HepG2 (cell line): ENCODE data around the gene GCM1. TPM values are rescaled to one million over a fixed set of nuclear protein-coding genes. Genes with fewer than 3 reads are reported as not detected.

Experiments used
- ESRRA ChIP-seq: sonication (generic); formaldehyde crosslinking; IDR thresholded peaks from 2 replicates; pipeline ENCODE4 v1.5.1; 2020; ENCODE audit warnings: mild to moderate bottlenecking, low read depth, missing genetic modification reagents
- MEF2D ChIP-seq: sonication (generic); formaldehyde crosslinking; IDR thresholded peaks from 2 replicates; pipeline ENCODE4 v1.5.1; 2020; ENCODE audit warnings: mild to moderate bottlenecking, missing genetic modification reagents
- TCF7 ChIP-seq: sonication (generic); IDR thresholded peaks from 2 replicates; pipeline ENCODE4 v1.6.1; 2016; ENCODE audit warnings: antibody characterized with exemption, low read depth
- TRIM24 ChIP-seq: sonication (generic); formaldehyde crosslinking; IDR thresholded peaks from 2 replicates; pipeline ENCODE4 v1.8.0; 2022; ENCODE audit warnings: mild to moderate bottlenecking, missing genetic modification reagents
- TSC22D2 ChIP-seq: sonication (generic); formaldehyde crosslinking; IDR thresholded peaks from 2 replicates; pipeline ENCODE4 v1.5.1; 2020; ENCODE audit warnings: missing genetic modification reagents, mild to moderate bottlenecking, borderline replicate concordance
- ZBTB44 ChIP-seq: sonication (generic); formaldehyde crosslinking; IDR thresholded peaks from 2 replicates; pipeline ENCODE4 v1.4.0; 2020; ENCODE audit warnings: missing genetic modification reagents
- ZC3H4 ChIP-seq: sonication (generic); formaldehyde crosslinking; IDR thresholded peaks from 2 replicates; pipeline ENCODE4 v1.4.0; 2020; ENCODE audit warnings: missing genetic modification reagents, borderline replicate concordance
- ZNF232 ChIP-seq: sonication (generic); formaldehyde crosslinking; IDR thresholded peaks from 2 replicates; pipeline ENCODE4 v1.4.0; 2020; ENCODE audit warnings: missing genetic modification reagents, borderline replicate concordance
- ZNF253 ChIP-seq: sonication (generic); formaldehyde crosslinking; IDR thresholded peaks from 2 replicates; pipeline ENCODE4 v1.8.0; 2022; ENCODE audit warnings: mild to moderate bottlenecking, missing genetic modification reagents, borderline replicate concordance
- ZNF260 ChIP-seq: sonication (generic); formaldehyde crosslinking; IDR thresholded peaks from 2 replicates; pipeline ENCODE4 v1.4.0; 2020; ENCODE audit warnings: missing genetic modification reagents, low read depth, mild to moderate bottlenecking, borderline replicate concordance
- ZNF317 ChIP-seq: sonication (generic); formaldehyde crosslinking; IDR thresholded peaks from 2 replicates; pipeline ENCODE4 v1.5.0; 2020; ENCODE audit warnings: mild to moderate bottlenecking, missing genetic modification reagents
- ZNF337 ChIP-seq: sonication (generic); formaldehyde crosslinking; IDR thresholded peaks from 2 replicates; pipeline ENCODE4 v1.5.1; 2020; ENCODE audit warnings: missing genetic modification reagents, low read depth, mild to moderate bottlenecking, borderline replicate concordance
- ZNF407 ChIP-seq: sonication (generic); formaldehyde crosslinking; IDR thresholded peaks from one replicate; pipeline ENCODE4 v1.5.1; 2020; ENCODE audit warnings: mild to moderate bottlenecking, missing genetic modification reagents; ENCODE audit errors: not compliant biosample characterization
- ZNF512B ChIP-seq: sonication (generic); formaldehyde crosslinking; IDR thresholded peaks from 2 replicates; pipeline ENCODE4 v1.5.1; 2020; ENCODE audit warnings: missing genetic modification reagents, mild to moderate bottlenecking, borderline replicate concordance
- ZNF615 ChIP-seq: sonication (generic); formaldehyde crosslinking; IDR thresholded peaks from 2 replicates; pipeline ENCODE4 v1.5.0; 2020; ENCODE audit warnings: mild to moderate bottlenecking, missing genetic modification reagents, borderline replicate concordance
- ZNF619 ChIP-seq: sonication (generic); formaldehyde crosslinking; IDR thresholded peaks from 2 replicates; pipeline ENCODE4 v1.4.0; 2020; ENCODE audit warnings: mild to moderate bottlenecking, missing genetic modification reagents
- ZNF780A ChIP-seq: sonication (generic); formaldehyde crosslinking; IDR thresholded peaks from 2 replicates; pipeline ENCODE4 v1.8.0; 2022; ENCODE audit warnings: mild to moderate bottlenecking, missing genetic modification reagents, moderate library complexity
- polyA plus RNA-seq, 8 experiments: library from polyadenylated mRNA; depleted of rRNA in 3 of 8; stranded (reverse) in 7 of 8; unstranded in 1 of 8; fragments of >200 nt; fragmentation: Illumina TruSeq in 4 of 8; extraction: Trizol in 4 of 8; gene quantifications; 2 replicates each; pipeline versions ENCODE4 v1.2.1 to v1.2.3, GENCODE V29; 2011 to 2016; ENCODE audit warnings: low read depth in 4 of 8, missing spikeins in 1 of 8, mixed read lengths in 1 of 8; ENCODE audit not compliant: insufficient read depth in 1 of 8
- total RNA-seq, 5 experiments: library from RNA; depleted of rRNA; stranded (reverse); fragments of >200 nt; fragmentation: Illumina TruSeq; extraction: Trizol; gene quantifications; 2 replicates each; pipeline ENCODE4 v1.2.3, GENCODE V29; 2016; ENCODE audit warnings: low read depth in 1 of 5

Gene GCM1
- total and polyA plus RNA-seq, 2 of the 13 experiments (the other 11 are each of a cell fraction or from before 2014, with no cell fraction given): 0.04 to 0.13 TPM

- TF ChIP-seq ZBTB44 (no peak), TRIM24 (CRISPR knock-in tag) (no peak), MEF2D (peak; percentile 52; the same call in 1 of the 2 replicates), ZNF232 (CRISPR knock-in tag) (no peak), ZNF407 (CRISPR knock-in tag) (no peak), ZNF337 (CRISPR knock-in tag) (0 out of 2 replicates have a peak, but pooled peaks have one; percentile 69), TCF7 (peak; percentile 99), ZNF253 (CRISPR knock-in tag) (no peak), ZC3H4 (CRISPR knock-in tag) (no peak), ZNF260 (no peak), ZNF615 (CRISPR knock-in tag) (peak; percentile 59; the same call in 1 of the 2 replicates), ZNF317 (CRISPR knock-in tag) (peak; percentile 84), ZNF619 (CRISPR knock-in tag) (no peak), ESRRA (CRISPR knock-in tag) (peak; percentile 57; the same call in 1 of the 2 replicates), TSC22D2 (CRISPR knock-in tag) (peak; percentile 67), ZNF512B (CRISPR knock-in tag) (no peak), ZNF780A (CRISPR knock-in tag) (no peak)
These were observed 13.9 kb downstream of the GCM1 start (continued) for GRCh38 chr6:53134601-53135235.
